ENCODE measurements around the gene AGTR1.
"Not testable (repeated sequence)": the region's sequence is repeated elsewhere in the genome, so short reads cannot be mapped to it uniquely, and the experiment has no call there.

AGTR1 gene

DNA sequence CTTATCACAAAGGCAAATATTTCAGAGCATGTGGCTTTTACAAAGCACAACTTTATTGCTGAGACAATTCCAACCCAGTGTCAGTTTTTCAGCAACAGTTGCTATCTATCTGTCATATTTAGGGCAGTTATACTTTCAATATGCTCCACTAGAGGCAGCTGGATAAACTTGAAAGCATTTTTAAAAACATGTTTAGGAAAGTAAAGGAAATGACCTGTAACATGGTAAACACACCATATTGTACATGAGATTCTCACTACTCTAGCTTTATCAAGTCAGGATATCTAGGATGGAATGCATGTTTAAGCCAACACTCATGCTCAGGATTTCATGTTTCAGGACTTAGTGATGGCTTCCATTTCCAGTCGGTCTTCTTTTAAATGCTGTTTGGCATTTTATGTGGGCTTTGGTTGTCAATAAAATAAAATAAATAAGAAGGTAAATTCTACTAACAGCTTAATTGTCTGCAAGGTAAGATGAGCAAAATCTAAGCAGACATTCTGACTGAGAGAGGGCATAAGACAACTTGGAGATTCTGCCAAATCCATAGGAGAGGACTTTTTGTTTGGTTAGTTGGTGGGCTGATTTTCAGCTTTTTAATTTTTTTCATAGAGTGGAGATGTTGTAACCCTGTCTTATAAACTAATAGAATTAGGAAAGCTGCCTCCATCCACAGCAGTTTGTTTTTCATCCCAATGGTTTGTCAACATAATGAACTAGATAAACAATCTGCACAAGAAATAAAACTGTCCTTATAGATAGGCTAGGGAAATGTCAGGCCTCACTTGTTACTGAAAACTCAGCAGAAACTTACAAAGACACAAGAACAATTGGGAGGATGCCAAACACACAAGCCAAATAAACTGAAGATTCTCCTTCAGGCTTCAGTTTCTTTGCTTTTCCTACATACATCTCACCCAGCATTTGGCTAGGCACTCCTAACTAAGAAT lies 66.6 kb downstream of the AGTR1 start:
- no peak for TF ChIP-seq POLR2AphosphoS5 (IDR thresholded peaks at IDR 0.05; ENCODE audit: low read depth, low read length)
- TF ChIP-seq TAF1 (IDR thresholded peaks at IDR 0.05; ENCODE audit: borderline replicate concordance, low read depth, low read length), result no peak
- TF ChIP-seq POLR2A (IDR thresholded peaks at IDR 0.05; ENCODE audit: low read depth, low read length), result no peak
- DNase-seq (ENCODE audit: insufficient read length) (no peak), FAIRE-seq (no peak)

DNA sequence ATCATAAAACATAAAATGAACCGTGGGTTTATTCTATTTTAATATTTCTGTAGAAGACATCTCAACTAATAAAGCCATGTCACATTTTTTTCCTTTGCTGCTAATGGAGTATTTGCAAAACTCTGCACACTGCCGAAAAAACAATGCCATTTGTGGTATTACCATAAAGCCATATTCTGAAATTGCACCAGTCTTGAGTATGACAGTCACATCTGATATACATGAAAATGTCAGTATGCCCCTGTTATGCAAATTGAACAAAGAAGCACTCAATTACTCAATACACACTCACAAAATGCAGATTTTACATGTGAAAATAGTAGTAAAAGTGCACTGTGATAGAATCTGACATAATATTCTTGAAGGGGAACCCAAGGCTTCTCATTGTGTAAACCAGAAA lies 74.7 kb downstream of the AGTR1 start:
- FAIRE-seq (no peak), DNase-seq (ENCODE audit: insufficient read length) (no peak)
- no peak for TF ChIP-seq POLR2AphosphoS5 (IDR thresholded peaks at IDR 0.05; ENCODE audit: low read depth, low read length)
- no peak for TF ChIP-seq POLR2A (IDR thresholded peaks at IDR 0.05; ENCODE audit: low read depth, low read length)
- no peak for TF ChIP-seq TAF1 (IDR thresholded peaks at IDR 0.05; ENCODE audit: borderline replicate concordance, low read depth, low read length)

DNA sequence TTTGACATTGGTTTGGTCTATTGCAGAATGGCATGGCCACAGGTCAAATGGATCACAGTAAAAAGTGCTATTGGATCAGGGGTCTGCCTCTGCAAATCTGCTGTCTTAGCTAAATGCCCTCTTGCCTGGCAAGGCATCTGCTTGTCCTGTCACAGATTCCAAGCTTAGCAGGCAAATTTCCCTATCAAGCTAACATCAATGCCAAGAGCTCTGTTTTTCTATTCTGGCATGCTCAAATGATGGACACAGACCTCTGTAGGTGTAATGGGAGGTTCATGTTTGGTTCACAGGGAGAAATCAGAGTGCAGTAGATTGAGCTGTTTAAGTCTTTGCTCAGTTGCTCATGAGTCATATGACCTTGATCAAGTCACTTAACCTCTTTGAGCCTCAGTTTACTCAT lies 75.1 kb downstream of the AGTR1 start:
- DNase-seq (ENCODE audit: insufficient read length) (no peak), FAIRE-seq (no peak)
- TF ChIP-seq TAF1 (IDR thresholded peaks at IDR 0.05; ENCODE audit: borderline replicate concordance, low read depth, low read length) (no peak), POLR2A (IDR thresholded peaks at IDR 0.05; ENCODE audit: low read depth, low read length) (no peak), POLR2AphosphoS5 (IDR thresholded peaks at IDR 0.05; ENCODE audit: low read depth, low read length) (no peak)

DNA sequence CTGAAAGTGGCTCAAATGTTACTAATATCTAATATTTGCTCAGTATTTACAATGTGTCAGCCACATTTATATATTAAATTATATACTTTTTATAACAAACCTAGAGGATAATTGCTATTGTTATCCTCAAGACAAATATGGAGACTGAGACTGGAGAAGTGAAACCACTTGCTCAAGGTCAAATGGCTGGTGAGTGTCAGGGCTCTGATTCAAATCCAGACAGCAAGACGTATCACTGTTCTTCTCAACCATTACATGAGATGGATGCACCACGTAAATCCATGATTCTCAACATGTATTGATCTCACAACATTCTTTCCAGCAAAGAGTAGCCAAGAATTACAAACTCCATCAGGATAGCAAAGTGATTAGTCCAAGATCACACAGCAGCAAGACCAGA lies 76.1 kb downstream of the AGTR1 start:
- TF ChIP-seq POLR2A (IDR thresholded peaks at IDR 0.05; ENCODE audit: low read depth, low read length), result no peak
- TF ChIP-seq POLR2AphosphoS5 (IDR thresholded peaks at IDR 0.05; ENCODE audit: low read depth, low read length), result no peak
- no peak for TF ChIP-seq TAF1 (IDR thresholded peaks at IDR 0.05; ENCODE audit: borderline replicate concordance, low read depth, low read length)
- FAIRE-seq (no peak), DNase-seq (ENCODE audit: insufficient read length) (no peak)

DNA sequence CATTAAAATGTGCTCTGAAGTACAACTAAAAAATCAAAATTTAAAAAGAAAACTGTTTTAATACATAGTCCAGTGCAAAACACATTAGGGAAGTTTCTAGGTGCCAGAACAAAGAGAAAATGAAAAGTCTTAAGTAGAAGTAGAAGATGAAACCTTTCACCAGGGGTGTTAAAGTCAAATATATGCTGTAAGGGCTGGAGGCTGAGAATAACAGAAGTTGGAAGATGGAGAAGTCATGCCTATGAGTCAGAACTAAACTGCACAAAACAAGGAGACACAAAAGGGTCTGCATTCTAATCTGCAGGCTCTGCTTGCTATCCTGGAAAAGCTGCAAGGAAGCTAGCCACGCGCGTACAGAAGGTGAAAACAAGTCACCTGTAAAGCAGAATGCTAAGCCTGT lies 81.2 kb downstream of the AGTR1 start:
- DNase-seq (ENCODE audit: insufficient read length) (no peak), FAIRE-seq (peak; percentile 33)
- TF ChIP-seq TAF1 (IDR thresholded peaks at IDR 0.05; ENCODE audit: borderline replicate concordance, low read depth, low read length) (no peak), POLR2A (IDR thresholded peaks at IDR 0.05; ENCODE audit: low read depth, low read length) (no peak), POLR2AphosphoS5 (IDR thresholded peaks at IDR 0.05; ENCODE audit: low read depth, low read length) (no peak)

DNA sequence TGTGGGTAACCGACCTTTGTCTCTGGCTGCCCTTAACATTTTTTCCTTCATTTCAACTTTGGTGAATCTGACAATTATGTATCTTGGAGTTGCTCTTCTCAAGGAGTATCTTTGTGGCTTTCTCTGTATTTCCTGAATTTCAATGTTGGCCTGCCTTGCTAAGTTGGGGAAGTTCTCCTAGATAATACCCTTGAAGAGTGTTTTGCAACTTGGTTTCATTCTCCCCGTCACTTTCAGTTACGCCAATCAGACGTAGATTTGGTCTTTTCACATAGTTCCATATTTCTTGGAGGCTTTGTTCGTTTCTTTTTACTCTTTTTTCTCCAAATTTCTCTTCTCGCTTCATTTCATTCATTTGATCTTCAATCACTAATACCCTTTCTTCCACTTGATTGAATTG lies 87.3 kb downstream of the AGTR1 start:
- FAIRE-seq; DNase-seq (ENCODE audit: insufficient read length): not testable (repeated sequence)

DNA sequence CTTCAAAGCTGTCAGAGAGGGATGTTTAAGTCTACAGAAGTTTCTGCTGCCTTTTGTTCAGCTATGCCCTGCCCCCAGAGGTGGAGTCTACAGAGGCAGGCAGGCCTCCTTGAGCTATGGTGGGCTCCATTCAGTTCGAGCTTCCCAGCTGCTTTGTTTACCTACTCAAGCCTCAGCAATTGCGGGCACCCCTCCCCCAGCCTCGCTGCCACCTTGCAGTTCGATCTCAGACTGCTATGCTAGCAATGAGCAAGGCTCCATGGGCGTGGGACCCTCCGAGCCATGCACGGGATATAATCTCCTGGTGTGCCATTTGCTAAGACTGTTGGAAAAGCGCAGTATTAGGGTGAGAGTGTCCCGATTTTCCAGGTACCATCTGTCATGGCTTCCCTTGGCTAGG lies 88.5 kb downstream of the AGTR1 start:
- not testable (repeated sequence) for FAIRE-seq; DNase-seq (ENCODE audit: insufficient read length)

DNA sequence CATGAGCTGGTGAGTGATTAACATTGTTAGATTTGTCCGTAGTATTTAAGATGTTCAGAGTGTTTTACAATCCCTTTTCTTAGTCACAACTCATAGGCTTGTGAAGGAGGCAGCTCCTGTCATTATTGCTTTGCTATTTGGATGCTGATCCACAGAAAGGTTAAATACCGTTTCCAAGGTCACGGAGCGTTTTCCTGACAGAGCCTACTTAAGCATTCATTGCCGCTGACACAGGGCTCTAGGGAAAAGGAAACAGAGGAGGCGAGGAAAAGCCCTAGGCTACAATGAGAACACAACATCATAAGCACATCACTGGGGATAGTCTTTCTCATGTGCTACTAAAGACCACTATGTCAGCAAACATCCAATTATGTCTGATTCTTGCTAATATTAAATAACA lies 91.4 kb downstream of the AGTR1 start:
- DNase-seq (ENCODE audit: insufficient read length), result no peak
- no peak for TF ChIP-seq POLR2A (IDR thresholded peaks at IDR 0.05; ENCODE audit: low read depth, low read length)
- TF ChIP-seq POLR2AphosphoS5 (IDR thresholded peaks at IDR 0.05; ENCODE audit: low read depth, low read length), result no peak
- no peak for TF ChIP-seq TAF1 (IDR thresholded peaks at IDR 0.05; ENCODE audit: borderline replicate concordance, low read depth, low read length)
- FAIRE-seq, result no peak

DNA sequence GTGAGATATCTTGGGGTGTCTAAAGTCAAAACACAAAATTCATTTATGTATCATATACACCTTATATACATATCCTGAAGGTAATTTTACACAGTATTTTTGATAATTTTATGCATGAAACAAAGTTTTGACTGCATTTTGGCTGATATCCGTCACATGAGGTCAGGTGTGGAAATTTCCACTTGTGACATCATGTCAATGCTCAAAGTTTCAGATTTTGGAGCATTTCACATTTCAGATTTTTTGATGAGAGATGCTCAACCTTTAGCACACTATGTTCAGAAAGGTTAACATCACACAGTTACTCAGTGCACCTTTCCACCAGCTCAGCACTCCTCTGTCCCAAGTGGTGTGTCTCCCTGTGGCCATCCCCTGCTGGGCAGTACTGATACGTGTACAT lies 92.2 kb downstream of the AGTR1 start:
- DNase-seq (ENCODE audit: insufficient read length), result no peak
- TF ChIP-seq POLR2AphosphoS5 (IDR thresholded peaks at IDR 0.05; ENCODE audit: low read depth, low read length) (no peak), TAF1 (IDR thresholded peaks at IDR 0.05; ENCODE audit: borderline replicate concordance, low read depth, low read length) (no peak), POLR2A (IDR thresholded peaks at IDR 0.05; ENCODE audit: low read depth, low read length) (no peak)
- FAIRE-seq, result no peak

DNA sequence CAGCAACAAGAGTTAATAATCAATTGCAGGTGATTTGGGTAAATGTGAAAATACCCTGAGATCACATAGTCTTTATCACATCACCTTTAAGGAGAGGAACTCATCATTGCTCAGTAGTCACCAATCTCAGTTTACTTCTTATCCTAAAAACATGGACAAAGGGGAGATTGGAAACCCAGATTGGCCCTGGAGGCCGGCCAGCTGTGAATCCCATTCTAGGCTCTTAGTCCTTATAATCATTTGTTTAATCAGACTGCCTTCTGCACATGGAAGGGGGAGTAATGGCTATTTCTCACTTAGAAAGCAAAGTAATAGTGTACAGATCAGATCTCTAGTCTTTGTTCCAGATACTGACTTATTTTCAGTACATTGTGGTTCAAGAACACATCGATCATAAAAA lies 92.7 kb downstream of the AGTR1 start:
- DNase-seq (ENCODE audit: insufficient read length), result no peak
- TF ChIP-seq TAF1 (IDR thresholded peaks at IDR 0.05; ENCODE audit: borderline replicate concordance, low read depth, low read length) (no peak), POLR2AphosphoS5 (IDR thresholded peaks at IDR 0.05; ENCODE audit: low read depth, low read length) (no peak)
- no peak for FAIRE-seq

DNA sequence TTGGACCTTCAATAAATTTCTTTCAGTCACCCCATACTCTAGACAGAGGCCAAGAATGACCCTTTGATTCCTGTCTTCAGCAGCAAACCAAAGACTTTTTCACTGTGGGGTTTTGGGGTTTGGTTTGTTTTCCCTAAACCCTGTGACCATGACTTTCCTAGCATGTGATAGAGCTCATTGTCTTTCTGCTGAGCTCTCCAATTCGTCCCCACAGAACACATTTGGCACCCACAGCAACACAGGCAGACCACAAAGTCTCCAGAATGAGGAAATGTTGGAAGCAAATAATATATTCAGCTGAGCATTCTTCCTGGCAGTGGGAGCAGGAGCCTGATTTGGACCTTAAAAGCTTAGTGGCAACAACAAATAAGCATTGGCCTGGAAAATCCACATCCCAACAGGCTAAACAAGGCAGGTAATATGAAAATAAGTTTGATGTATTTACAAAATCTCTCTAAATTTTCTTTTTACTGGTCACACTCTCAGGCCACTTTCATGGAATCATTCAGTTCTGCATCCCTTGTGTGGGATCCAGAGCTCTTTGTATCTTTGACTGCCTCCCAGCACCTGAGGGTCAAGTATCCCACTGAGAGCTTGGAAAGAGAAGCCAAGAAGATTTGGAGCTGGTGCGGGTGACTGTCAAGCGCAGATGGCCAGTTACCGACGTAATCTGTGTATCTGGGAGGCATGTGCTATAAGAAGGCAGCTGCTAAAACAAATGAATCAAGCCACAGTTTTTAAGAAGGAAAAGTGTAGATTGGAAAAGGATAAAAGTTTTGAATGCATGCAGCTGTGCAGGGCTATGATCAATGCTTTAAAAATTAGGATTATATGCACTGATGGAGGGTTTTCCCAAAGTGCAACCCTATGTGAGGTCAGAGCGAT lies 93.4 kb downstream of the AGTR1 start:
- TF ChIP-seq POLR2AphosphoS5 (IDR thresholded peaks at IDR 0.05; ENCODE audit: low read depth, low read length), result no peak
- TF ChIP-seq POLR2A (IDR thresholded peaks at IDR 0.05; ENCODE audit: low read depth, low read length), result no peak
- TF ChIP-seq TAF1 (IDR thresholded peaks at IDR 0.05; ENCODE audit: borderline replicate concordance, low read depth, low read length), result no peak
- FAIRE-seq, result no peak
- DNase-seq (ENCODE audit: insufficient read length), result no peak

DNA sequence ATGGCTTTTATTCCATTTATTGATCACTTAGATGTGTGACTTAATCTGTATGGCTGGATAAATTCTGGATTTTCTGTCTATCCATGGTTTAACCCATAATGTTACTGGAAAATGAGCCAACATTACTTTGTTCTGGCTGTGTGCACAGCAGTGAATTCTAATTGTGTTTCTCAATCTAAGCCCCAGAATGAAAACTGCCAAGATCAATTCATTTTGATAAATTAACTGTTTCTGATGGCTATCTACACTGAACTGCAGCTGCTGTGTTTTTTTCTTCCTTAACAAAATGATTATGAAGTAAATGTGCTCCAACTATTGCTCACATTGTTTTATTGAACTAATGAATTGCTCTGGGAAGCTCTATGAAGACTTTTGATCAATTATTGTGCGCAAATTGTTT lies 94.2 kb downstream of the AGTR1 start:
- DNase-seq (ENCODE audit: insufficient read length) (no peak), FAIRE-seq (no peak)
- TF ChIP-seq POLR2A (IDR thresholded peaks at IDR 0.05; ENCODE audit: low read depth, low read length) (no peak), TAF1 (IDR thresholded peaks at IDR 0.05; ENCODE audit: borderline replicate concordance, low read depth, low read length) (no peak), POLR2AphosphoS5 (IDR thresholded peaks at IDR 0.05; ENCODE audit: low read depth, low read length) (no peak)

Measured in GM12892 (cell line).